NK-92 treated with Interleukin-12 subunit alpha and Interleukin-12 subunit beta, amount 100 ng/mL, for 24 hours (cell line): ENCODE data around the gene ANKLE1.
"Not testable (repeated sequence)": the region's sequence is repeated elsewhere in the genome, so short reads cannot be mapped to it uniquely, and the experiment has no call there.

ENCODE experiments used
- DNase-seq: peaks from one replicate; lab custom pipeline; 2025; lab: John Stamatoyannopoulos, UW

Gene ANKLE1

GRCh38 chr19:17283504-17283996 lies 1.8 kb downstream of the ANKLE1 start:
- no peak for DNase-seq

- DNase-seq = no peak
Observed at GRCh38 chr19:17285415-17286135, 3.9 kb downstream of the ANKLE1 start.

- DNase-seq = no peak
Observed at GRCh38 chr19:17286263-17286662, 4.6 kb downstream of the ANKLE1 start.

- no peak for DNase-seq
Observed at GRCh38 chr19:17286752-17287151, 5.1 kb downstream of the ANKLE1 start.

GRCh38 chr19:17289489-17289888 lies 7.8 kb downstream of the ANKLE1 start:
- no peak for DNase-seq

GRCh38 chr19:17292301-17293074 lies 10.8 kb downstream of the ANKLE1 start:
- no peak for DNase-seq

- no peak for DNase-seq
Observed at GRCh38 chr19:17293605-17294004, 11.9 kb downstream of the ANKLE1 start.

- DNase-seq = peak; percentile 15
Observed at GRCh38 chr19:17294051-17294891, 12.6 kb downstream of the ANKLE1 start.

- not testable (repeated sequence) for DNase-seq
Observed at GRCh38 chr19:17295551-17295950, 13.8 kb downstream of the ANKLE1 start.

- DNase-seq = no peak
Observed at GRCh38 chr19:17296273-17296672, 14.6 kb downstream of the ANKLE1 start.

GRCh38 chr19:17296976-17297375 lies 15.3 kb downstream of the ANKLE1 start:
- DNase-seq = no peak

- DNase-seq = no peak
Observed at GRCh38 chr19:17300992-17301619, 19.4 kb downstream of the ANKLE1 start.

GRCh38 chr19:17302391-17303166 lies 20.9 kb downstream of the ANKLE1 start:
- no peak for DNase-seq

- peak; percentile 77 for DNase-seq
Observed at GRCh38 chr19:17303167-17303939, 21.7 kb downstream of the ANKLE1 start, which contains the start of gene ABHD8. ABHD8 (minus strand) TSS chr19:17303425; CDS start chr19:17301616, 1,809 bp downstream.

GRCh38 chr19:17303940-17304267 lies 22.2 kb downstream of the ANKLE1 start:
- DNase-seq = no peak

GRCh38 chr19:17304386-17305215 lies 22.9 kb downstream of the ANKLE1 start:
- DNase-seq = no peak

- no peak for DNase-seq
Observed at GRCh38 chr19:17305216-17305516, 23.5 kb downstream of the ANKLE1 start.

- DNase-seq = peak; percentile 98
Observed at GRCh38 chr19:17305517-17306284, 24.0 kb downstream of the ANKLE1 start, which contains the start of gene MRPL34. MRPL34 (plus strand) TSS chr19:17305872; CDS start chr19:17305893, 21 bp downstream.

GRCh38 chr19:17306285-17306714 lies 24.6 kb downstream of the ANKLE1 start:
- DNase-seq = no peak
